ENCODE data around the gene IFNGR1.

IFNGR1 gene

GRCh38 chr6:137229075-137229759 lies 10.0 kb upstream of the IFNGR1 start:
- TF ChIP-seq CTCF (conservative IDR thresholded peaks at IDR 0.05; ENCODE audit: low read depth, low read length), result no peak
- no peak for DNase-seq (ENCODE audit: low read depth)
- H3K4me3 ChIP-seq (ENCODE audit: low read depth, low read length), result no peak overlapping the region

GRCh38 chr6:137227871-137228302 lies 8.7 kb upstream of the IFNGR1 start:
- TF ChIP-seq CTCF (conservative IDR thresholded peaks at IDR 0.05; ENCODE audit: low read depth, low read length), result no peak
- H3K4me3 ChIP-seq (ENCODE audit: low read depth, low read length), result no peak overlapping the region
- peak; percentile 70 for DNase-seq (ENCODE audit: low read depth)

GRCh38 chr6:137226697-137227096 lies 7.5 kb upstream of the IFNGR1 start:
- no peak for DNase-seq (ENCODE audit: low read depth)
- no peak overlapping the region for H3K4me3 ChIP-seq (ENCODE audit: low read depth, low read length)
- TF ChIP-seq CTCF (conservative IDR thresholded peaks at IDR 0.05; ENCODE audit: low read depth, low read length), result no peak

- H3K4me3 ChIP-seq (ENCODE audit: low read depth, low read length), result no peak overlapping the region
- TF ChIP-seq CTCF (conservative IDR thresholded peaks at IDR 0.05; ENCODE audit: low read depth, low read length), result no peak
- DNase-seq (ENCODE audit: low read depth), result no peak
Measured at GRCh38 chr6:137224799-137225198, 5.6 kb upstream of the IFNGR1 start.

- DNase-seq (ENCODE audit: low read depth), result peak; percentile 98
- TF ChIP-seq CTCF (conservative IDR thresholded peaks at IDR 0.05; ENCODE audit: low read depth, low read length), result no peak
- no peak overlapping the region for H3K4me3 ChIP-seq (ENCODE audit: low read depth, low read length)
Measured at GRCh38 chr6:137223370-137224131, 4.4 kb upstream of the IFNGR1 start.

- DNase-seq (ENCODE audit: low read depth), result peak; percentile 52
- no peak for TF ChIP-seq CTCF (conservative IDR thresholded peaks at IDR 0.05; ENCODE audit: low read depth, low read length)
- H3K4me3 ChIP-seq (ENCODE audit: low read depth, low read length), result no peak overlapping the region
Measured at GRCh38 chr6:137222381-137222780, 3.2 kb upstream of the IFNGR1 start.

Data from choroid plexus epithelial cell (primary cell).